ENCODE data around the gene PFKFB2.

Gene PFKFB2

GRCh38 chr1:207034998-207035397 lies 18.1 kb upstream of the PFKFB2 start:
- H3K27ac ChIP-seq (ENCODE audit: low read depth, low read length), result no peak overlapping the region

GRCh38 chr1:207035877-207036551 lies 17.1 kb upstream of the PFKFB2 start:
- no peak overlapping the region for H3K4me2 ChIP-seq (ENCODE audit: low read length)
- H3K27me3 ChIP-seq (ENCODE audit: control insufficient read depth, low read length), result peaks cover 37% of the 10 kb centered on the region
- H3K9me3 ChIP-seq (ENCODE audit: control insufficient read depth, insufficient read depth, low read length), result no peaks in the 10 kb centered on the region
- H3K79me2 ChIP-seq (ENCODE audit: control insufficient read depth, low read length), result no peaks in the 10 kb centered on the region
- no peak overlapping the region for H3K4me3 ChIP-seq (ENCODE audit: low read length)
- no peaks in the 10 kb centered on the region for H4K20me1 ChIP-seq (ENCODE audit: control insufficient read depth, insufficient read depth, low read depth, low read length)
- TF ChIP-seq CTCF (IDR thresholded peaks at IDR 0.05; ENCODE audit: low read depth, low read length, poor library complexity, severe bottlenecking), result no peak
- TF ChIP-seq EZH2phosphoT487 (IDR thresholded peaks at IDR 0.05; ENCODE audit: borderline replicate concordance, low read length), result no peak
- H3K27ac ChIP-seq (ENCODE audit: low read depth, low read length), result no peak overlapping the region
- no peaks in the 10 kb centered on the region for H3K36me3 ChIP-seq (ENCODE audit: control insufficient read depth, low read length)
- H3K4me1 ChIP-seq (ENCODE audit: control insufficient read depth, low read length), result no peaks in the 10 kb centered on the region
- H3F3A ChIP-seq (ENCODE audit: control insufficient read depth, insufficient read depth), result no peaks in the 10 kb centered on the region
- no peaks in the 10 kb centered on the region for H3K9me2 ChIP-seq (replicated peaks; ENCODE audit: control insufficient read depth, low read length)

More at GRCh38 chr1:207034998-207035397, 18.1 kb upstream of the PFKFB2 start:
- H3K4me1 ChIP-seq (ENCODE audit: control insufficient read depth, low read length), result no peaks in the 10 kb centered on the region
- no peak overlapping the region for H3K4me3 ChIP-seq (ENCODE audit: low read length)
- no peaks in the 10 kb centered on the region for H3K36me3 ChIP-seq (ENCODE audit: control insufficient read depth, low read length)
- no peaks in the 10 kb centered on the region for H4K20me1 ChIP-seq (ENCODE audit: control insufficient read depth, insufficient read depth, low read depth, low read length)
- no peaks in the 10 kb centered on the region for H3K79me2 ChIP-seq (ENCODE audit: control insufficient read depth, low read length)
- H3K4me2 ChIP-seq (ENCODE audit: low read length), result no peak overlapping the region
- no peak for TF ChIP-seq EZH2phosphoT487 (IDR thresholded peaks at IDR 0.05; ENCODE audit: borderline replicate concordance, low read length)
- no peak for TF ChIP-seq CTCF (IDR thresholded peaks at IDR 0.05; ENCODE audit: low read depth, low read length, poor library complexity, severe bottlenecking)
- H3K9me2 ChIP-seq (replicated peaks; ENCODE audit: control insufficient read depth, low read length), result no peaks in the 10 kb centered on the region
- H3F3A ChIP-seq (ENCODE audit: control insufficient read depth, insufficient read depth), result no peaks in the 10 kb centered on the region
- no peaks in the 10 kb centered on the region for H3K9me3 ChIP-seq (ENCODE audit: control insufficient read depth, insufficient read depth, low read length)
- peaks cover 47% of the 10 kb centered on the region for H3K27me3 ChIP-seq (ENCODE audit: control insufficient read depth, low read length)

GRCh38 chr1:207036865-207037264 lies 16.2 kb upstream of the PFKFB2 start:
- no peaks in the 10 kb centered on the region for H3K36me3 ChIP-seq (ENCODE audit: control insufficient read depth, low read length)
- H3K27me3 ChIP-seq (ENCODE audit: control insufficient read depth, low read length), result peaks cover 28% of the 10 kb centered on the region
- no peak overlapping the region for H3K4me3 ChIP-seq (ENCODE audit: low read length)
- TF ChIP-seq EZH2phosphoT487 (IDR thresholded peaks at IDR 0.05; ENCODE audit: borderline replicate concordance, low read length) (no peak), CTCF (IDR thresholded peaks at IDR 0.05; ENCODE audit: low read depth, low read length, poor library complexity, severe bottlenecking) (no peak)
- H3K4me1 ChIP-seq (ENCODE audit: control insufficient read depth, low read length), result no peaks in the 10 kb centered on the region
- H3K79me2 ChIP-seq (ENCODE audit: control insufficient read depth, low read length), result no peaks in the 10 kb centered on the region
- H3K9me3 ChIP-seq (ENCODE audit: control insufficient read depth, insufficient read depth, low read length), result no peaks in the 10 kb centered on the region
- H4K20me1 ChIP-seq (ENCODE audit: control insufficient read depth, insufficient read depth, low read depth, low read length), result no peaks in the 10 kb centered on the region
- H3K4me2 ChIP-seq (ENCODE audit: low read length), result no peak overlapping the region
- no peaks in the 10 kb centered on the region for H3K9me2 ChIP-seq (replicated peaks; ENCODE audit: control insufficient read depth, low read length)
- no peaks in the 10 kb centered on the region for H3F3A ChIP-seq (ENCODE audit: control insufficient read depth, insufficient read depth)
- no peak overlapping the region for H3K27ac ChIP-seq (ENCODE audit: low read depth, low read length)

Data from DOHH2 (cell line).